GM18951 (cell line): ENCODE results near the gene ZFYVE28.

ENCODE experiments used
- POLR2A ChIP-seq: IDR thresholded peaks from 4 replicates; pipeline ENCODE4 v1.6.1; 2011; ENCODE audit warnings: mild to moderate bottlenecking; ENCODE audit not compliant: insufficient read length, insufficient read depth; ENCODE audit errors: extremely low read depth
- in situ Hi-C: fragments of 300-500 bp; cut with MboI; formaldehyde crosslinking; loops from one replicate; pipeline ENCODE4 v1.12.0; 2022; ENCODE audit warnings: low sequenced_read_pairs, mixed read lengths, inconsistent platforms; ENCODE audit not compliant: unreplicated experiment

Gene ZFYVE28

GRCh38 chr4:2287594-2287915 is 130.9 kb downstream of the ZFYVE28 start:
- TF ChIP-seq POLR2A = no peak
- in situ Hi-C loops = no loop called here

- TF ChIP-seq POLR2A = no peak
- in situ Hi-C loops = no loop called here
Observed at GRCh38 chr4:2286904-2287593, 131.4 kb downstream of the ZFYVE28 start.

GRCh38 chr4:2285613-2286381 is 132.6 kb downstream of the ZFYVE28 start:
- in situ Hi-C loops = no loop called here
- TF ChIP-seq POLR2A = no peak

- TF ChIP-seq POLR2A = no peak
- in situ Hi-C loops = no loop called here
Observed at GRCh38 chr4:2284934-2285612, 133.4 kb downstream of the ZFYVE28 start.

GRCh38 chr4:2284161-2284933 is 134.1 kb downstream of the ZFYVE28 start:
- no peak for TF ChIP-seq POLR2A
- in situ Hi-C loops = no loop called here

GRCh38 chr4:2283199-2283711 is 135.2 kb downstream of the ZFYVE28 start:
- in situ Hi-C loops = no loop called here
- TF ChIP-seq POLR2A = no peak

- TF ChIP-seq POLR2A = peak; percentile 31
- in situ Hi-C loops = no loop called here
Observed at GRCh38 chr4:2281575-2282343, 136.7 kb downstream of the ZFYVE28 start.

- no peak for TF ChIP-seq POLR2A
- in situ Hi-C loops = no loop called here
Observed at GRCh38 chr4:2280531-2281300, 137.7 kb downstream of the ZFYVE28 start.

GRCh38 chr4:2277956-2278355 is 140.5 kb downstream of the ZFYVE28 start:
- in situ Hi-C loops = no loop called here
- no peak for TF ChIP-seq POLR2A

- TF ChIP-seq POLR2A = no peak
- in situ Hi-C loops = no loop called here
Observed at GRCh38 chr4:2276581-2277325, 141.7 kb downstream of the ZFYVE28 start.
